HFF-Myc (cell line): ENCODE results near the gene FMOD.

Source experiments
- DNase-seq: peaks from one replicate; pipeline ENCODE4 v3.0.0-alpha.2; 2011; ENCODE audit warnings: low read depth; ENCODE audit errors: extremely low read depth
- H3K4me3 ChIP-seq: replicated peaks from 2 replicates; pipeline ENCODE4 v1.5.1; 2011; ENCODE audit warnings: low read depth, mild to moderate bottlenecking, control low read depth, low read length
- CTCF ChIP-seq: IDR thresholded peaks from 2 replicates; pipeline ENCODE4 v1.5.1; 2012; ENCODE audit warnings: mild to moderate bottlenecking, low read depth, low read length, control low read depth; ENCODE audit errors: missing control alignments

Gene FMOD

GRCh38 chr1:203323587-203323986 lies 27.3 kb downstream of the FMOD start:
- DNase-seq = no peak
- no peak for TF ChIP-seq CTCF
- no peak overlapping the region for H3K4me3 ChIP-seq

GRCh38 chr1:203322500-203323179 lies 28.3 kb downstream of the FMOD start:
- no peak for TF ChIP-seq CTCF
- no peak for DNase-seq
- no peak overlapping the region for H3K4me3 ChIP-seq

GRCh38 chr1:203321273-203322052 lies 29.5 kb downstream of the FMOD start:
- no peak overlapping the region for H3K4me3 ChIP-seq
- no peak for DNase-seq
- TF ChIP-seq CTCF = no peak

DNA sequence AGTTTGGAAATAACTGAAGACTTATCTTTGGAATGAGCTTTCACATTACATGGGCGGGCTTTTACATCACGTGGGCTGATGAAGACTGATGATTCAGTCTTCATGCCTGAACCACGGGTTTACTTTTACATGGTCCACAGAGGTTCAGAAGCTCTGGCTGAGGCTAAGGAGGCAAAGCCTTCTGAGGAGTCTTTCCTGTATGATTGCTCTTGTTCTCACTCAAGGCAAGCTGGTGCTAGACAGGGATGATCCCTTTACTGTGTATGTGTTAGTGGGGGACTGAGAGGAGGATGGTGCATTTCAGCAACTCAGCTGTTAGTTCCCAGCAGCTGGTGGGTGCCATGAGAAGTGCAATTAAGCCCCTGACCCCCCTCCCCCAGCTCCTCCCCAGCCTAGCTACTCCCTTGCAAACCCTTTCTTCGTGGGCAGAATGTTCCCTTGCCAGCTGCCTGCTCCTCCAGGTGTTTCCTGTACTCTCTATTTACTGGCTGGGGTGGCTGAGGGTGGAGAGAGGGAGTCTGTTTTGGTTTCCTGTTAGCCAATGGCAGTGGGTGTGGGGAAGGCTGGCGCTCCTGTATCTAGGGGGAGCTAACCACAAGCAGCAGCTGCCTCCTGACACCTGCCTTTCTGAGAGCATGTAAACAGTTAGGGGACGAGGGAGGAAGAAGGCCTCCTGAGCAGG lies 30.2 kb downstream of the FMOD start:
- H3K4me3 ChIP-seq = no peak overlapping the region
- TF ChIP-seq CTCF = no peak
- no peak for DNase-seq

- no peak for TF ChIP-seq CTCF
- no peak overlapping the region for H3K4me3 ChIP-seq
Measured at GRCh38 chr1:203318229-203318517, 32.7 kb downstream of the FMOD start.

GRCh38 chr1:203317429-203318228 lies 33.3 kb downstream of the FMOD start:
- TF ChIP-seq CTCF = no peak
- no peak overlapping the region for H3K4me3 ChIP-seq
- DNase-seq = no peak

More at GRCh38 chr1:203318229-203318517, 32.7 kb downstream of the FMOD start:
- DNase-seq = no peak
